GM23248 (cell line): Measurements from ENCODE around the gene BEST3. TPM values are rescaled to one million over a fixed set of nuclear protein-coding genes. Genes with fewer than 3 reads are reported as not detected.

Experiments used
- DNase-seq: peaks from one replicate; pipeline ENCODE4 v3.0.0-alpha.2; 2015
- H2AFZ ChIP-seq: fragments of 200-600 bp; sonication (generic); 2 replicates; pipeline ENCODE4 v1.6.1; 2016; ENCODE audit warnings: antibody characterized with exemption
- H3F3A ChIP-seq: fragments of 200-600 bp; sonication (generic); 2 replicates; pipeline ENCODE4 v1.6.1; 2016; ENCODE audit warnings: mild to moderate bottlenecking, antibody characterized with exemption, mixed run types; ENCODE audit not compliant: insufficient read depth
- H3K27ac ChIP-seq: fragments of 200-600 bp; sonication (generic); 2 replicates; pipeline ENCODE4 v1.5.1; 2016; ENCODE audit warnings: mild to moderate bottlenecking
- H3K27me3 ChIP-seq: fragments of 200-600 bp; sonication (generic); replicated peaks from 2 replicates; pipeline ENCODE4 v1.6.1; 2016; ENCODE audit warnings: mild to moderate bottlenecking; ENCODE audit not compliant: insufficient read depth
- H3K36me3 ChIP-seq: fragments of 200-600 bp; sonication (generic); 2 replicates; pipeline ENCODE4 v1.6.1; 2016; ENCODE audit warnings: low read depth, mild to moderate bottlenecking
- H3K4me1 ChIP-seq: fragments of 200-600 bp; sonication (generic); 2 replicates; pipeline ENCODE4 v1.6.1; 2016; ENCODE audit warnings: mild to moderate bottlenecking; ENCODE audit not compliant: insufficient read depth
- H3K4me2 ChIP-seq: fragments of 200-600 bp; sonication (generic); one replicate; pipeline ENCODE4 v1.6.1; 2016; ENCODE audit warnings: mild to moderate bottlenecking; ENCODE audit not compliant: unreplicated experiment
- H3K4me3 ChIP-seq: fragments of 200-600 bp; sonication (generic); 2 replicates; pipeline ENCODE4 v1.5.1; 2016; ENCODE audit warnings: mild to moderate bottlenecking
- H3K79me2 ChIP-seq: fragments of 200-600 bp; sonication (generic); 2 replicates; pipeline ENCODE4 v1.6.1; 2016; ENCODE audit warnings: mild to moderate bottlenecking; ENCODE audit not compliant: insufficient read depth
- H3K9ac ChIP-seq: fragments of 200-600 bp; sonication (generic); 2 replicates; pipeline ENCODE4 v1.6.1; 2016; ENCODE audit warnings: mild to moderate bottlenecking
- H3K9me2 ChIP-seq: fragments of 200-600 bp; sonication (generic); 2 replicates; pipeline ENCODE4 v1.6.1; 2016; ENCODE audit warnings: mixed run types, mild to moderate bottlenecking, moderate library complexity; ENCODE audit not compliant: insufficient read depth
- H3K9me3 ChIP-seq: fragments of 200-600 bp; sonication (generic); one replicate; pipeline ENCODE4 v1.6.1; 2017; ENCODE audit warnings: low read depth
- H4K20me1 ChIP-seq: fragments of 200-600 bp; sonication (generic); 2 replicates; pipeline ENCODE4 v1.6.0; 2016; ENCODE audit not compliant: insufficient read depth
- EZH2 ChIP-seq: fragments of 200-600 bp; sonication (generic); IDR thresholded peaks from 2 replicates; pipeline ENCODE4 v1.6.1; 2018; ENCODE audit warnings: antibody characterized with exemption, mild to moderate bottlenecking; ENCODE audit not compliant: insufficient read depth, poor library complexity, severe bottlenecking
- EZH2phosphoT487 ChIP-seq: fragments of 200-600 bp; sonication (generic); IDR thresholded peaks from 2 replicates; pipeline ENCODE4 v1.6.1; 2018; ENCODE audit warnings: antibody characterized with exemption, moderate library complexity, mild to moderate bottlenecking, low read depth; ENCODE audit not compliant: insufficient read depth
- WGBS, 2 experiments: methylation state at CpG; one replicate each; pipeline ENCODE4 v1.1.6; 2015 to 2017; ENCODE audit warnings: low lambda C conversion rate in 2 of 2, low coverage in 1 of 2; ENCODE audit errors: missing lambda C conversion rate in 2 of 2; 5-methylcytosine and 5-hydroxymethylcytosine counted together
- in situ Hi-C: fragments of 300-500 bp; cut with MboI; formaldehyde crosslinking; loops from 2 replicates; pipeline ENCODE4 v1.15.0; 2020
- polyA plus RNA-seq: library from polyadenylated mRNA; unstranded; fragments of >200 nt; fragmentation: Nextera tagmentation; extraction: Ambion mirVana; gene quantifications from 2 replicates; pipeline ENCODE4 v1.2.1, GENCODE V29; 2016
- total RNA-seq: library from RNA; depleted of rRNA; stranded (reverse); fragments of >200 nt; shearing (Covaris generic); gene quantifications from 2 replicates; pipeline ENCODE4 v1.2.3, GENCODE V29; 2014

BEST3 gene
- total and polyA plus RNA-seq, 2 experiments from 2014 or later = not detected

- Histone ChIP-seq H3K4me1 (peaks cover 14% of the 10 kb centered on the region), H3K4me2 (no peak overlapping the region), H3K27ac (no peak overlapping the region), H2AFZ (no peak overlapping the region), H4K20me1 (no peaks in the 10 kb centered on the region), H3K9ac (no peak overlapping the region), H3K4me3 (no peak overlapping the region), H3K79me2 (no peaks in the 10 kb centered on the region), H3K9me2 (no peaks in the 10 kb centered on the region), H3K27me3 (no peaks in the 10 kb centered on the region), H3K36me3 (no peaks in the 10 kb centered on the region), H3F3A (peaks cover 9% of the 10 kb centered on the region; the same call in 1 of the 2 replicates), H3K9me3 (no peaks in the 10 kb centered on the region)
- no peak for DNase-seq
- in situ Hi-C loops = no loop called here
- 84 to 86% methylated on average over 4 of the region's 4 CpGs for WGBS, 2 experiments
- TF ChIP-seq EZH2phosphoT487 (no peak), EZH2 (no peak)
Measured at GRCh38 chr12:69647178-69647577, 51.9 kb downstream of the BEST3 start.

DNA sequence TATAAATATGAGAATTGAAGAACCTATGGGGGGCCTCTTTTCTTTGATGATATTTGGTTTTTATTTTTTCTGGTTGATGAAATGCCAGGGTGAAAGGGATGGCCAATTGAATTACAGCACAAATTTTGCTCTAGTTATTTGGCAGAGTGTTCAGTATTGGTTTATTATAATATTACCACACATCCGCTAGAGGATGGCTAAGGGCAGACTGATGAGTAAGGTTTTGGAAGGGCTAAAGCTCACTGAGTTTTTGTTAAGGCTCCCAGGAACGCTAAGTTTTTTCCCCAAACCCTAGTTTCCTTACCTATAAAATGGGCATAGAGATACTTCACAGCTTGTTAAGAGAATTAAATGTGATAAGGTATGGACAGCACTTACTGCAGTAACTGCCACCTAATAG is 54.1 kb downstream of the BEST3 start:
- Histone ChIP-seq H2AFZ (no peak overlapping the region), H4K20me1 (no peaks in the 10 kb centered on the region), H3K9me3 (no peaks in the 10 kb centered on the region), H3K9ac (no peak overlapping the region), H3F3A (peaks cover 9% of the 10 kb centered on the region; the same call in 1 of the 2 replicates), H3K36me3 (no peaks in the 10 kb centered on the region), H3K4me2 (no peak overlapping the region), H3K4me3 (no peak overlapping the region), H3K27ac (no peak overlapping the region), H3K4me1 (peaks cover 14% of the 10 kb centered on the region), H3K79me2 (no peaks in the 10 kb centered on the region), H3K27me3 (no peaks in the 10 kb centered on the region), H3K9me2 (no peaks in the 10 kb centered on the region)
- DNase-seq = peak; percentile 70
- TF ChIP-seq EZH2phosphoT487 = no peak
- TF ChIP-seq EZH2 = no peak
- in situ Hi-C loops = no loop called here
- WGBS, 2 experiments = 49 to 54% methylated on average over 2 of the region's 2 CpGs

- no peaks in the 10 kb centered on the region for H3K27me3 ChIP-seq
- H3K9me2 ChIP-seq = no peaks in the 10 kb centered on the region
- peaks cover 14% of the 10 kb centered on the region for H3K4me1 ChIP-seq
- no peak overlapping the region for H3K27ac ChIP-seq
- no peak overlapping the region for H2AFZ ChIP-seq
- H3K36me3 ChIP-seq = no peaks in the 10 kb centered on the region
- no peak for TF ChIP-seq EZH2
- no peak for TF ChIP-seq EZH2phosphoT487
- DNase-seq = no peak
- no peak overlapping the region for H3K4me2 ChIP-seq
- in situ Hi-C loops = no loop called here
- no peak overlapping the region for H3K4me3 ChIP-seq
- no peak overlapping the region for H3K9ac ChIP-seq
- peaks cover 9% of the 10 kb centered on the region; the same call in 1 of the 2 replicates for H3F3A ChIP-seq
- no peaks in the 10 kb centered on the region for H3K79me2 ChIP-seq
- no peaks in the 10 kb centered on the region for H4K20me1 ChIP-seq
- no peaks in the 10 kb centered on the region for H3K9me3 ChIP-seq
Measured at GRCh38 chr12:69644511-69644910, 54.6 kb downstream of the BEST3 start.

DNA sequence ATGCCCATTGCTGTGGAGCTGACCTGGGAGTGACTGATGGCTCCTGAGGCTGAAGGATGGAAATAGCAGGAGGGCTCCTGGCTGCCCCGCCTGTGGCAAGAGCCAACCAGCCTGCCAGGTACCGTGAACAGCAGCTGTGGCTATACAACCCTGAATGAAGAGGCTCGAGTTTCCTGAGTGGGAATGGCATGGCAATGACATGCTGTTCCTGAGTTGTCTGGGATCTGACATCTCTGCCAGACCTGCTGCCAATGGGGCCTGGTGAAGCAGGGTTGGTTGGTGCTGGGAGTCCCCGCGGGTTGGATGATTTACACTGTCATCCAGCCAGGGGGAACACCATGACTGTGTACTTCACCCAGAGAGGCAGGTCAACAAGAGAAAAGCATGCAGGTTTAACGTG is 56.6 kb downstream of the BEST3 start:
- H3K9ac ChIP-seq = no peak overlapping the region
- in situ Hi-C loops = no loop called here
- TF ChIP-seq EZH2phosphoT487 (no peak), EZH2 (no peak)
- no peak for DNase-seq
- no peak overlapping the region for H3K4me3 ChIP-seq
- H3K4me1 ChIP-seq = no peaks in the 10 kb centered on the region
- no peak overlapping the region for H2AFZ ChIP-seq
- no peaks in the 10 kb centered on the region for H3K27me3 ChIP-seq
- H3K27ac ChIP-seq = no peak overlapping the region
- no peak overlapping the region for H3K4me2 ChIP-seq
- H3K9me3 ChIP-seq = no peaks in the 10 kb centered on the region
- no peaks in the 10 kb centered on the region for H4K20me1 ChIP-seq
- WGBS, 2 experiments = 71 to 76% methylated on average over 5 to 6 of the region's 6 CpGs
- peaks cover 4% of the 10 kb centered on the region; the same call in 1 of the 2 replicates for H3F3A ChIP-seq
- no peaks in the 10 kb centered on the region for H3K36me3 ChIP-seq
- H3K79me2 ChIP-seq = no peaks in the 10 kb centered on the region
- H3K9me2 ChIP-seq = no peaks in the 10 kb centered on the region

GRCh38 chr12:69641546-69641945 is 57.6 kb downstream of the BEST3 start:
- Histone ChIP-seq H3K27me3 (no peaks in the 10 kb centered on the region), H3F3A (peaks cover 4% of the 10 kb centered on the region; the same call in 1 of the 2 replicates), H4K20me1 (no peaks in the 10 kb centered on the region), H3K27ac (no peak overlapping the region), H3K9me3 (no peaks in the 10 kb centered on the region), H3K4me3 (no peak overlapping the region), H3K4me1 (no peaks in the 10 kb centered on the region), H3K9me2 (no peaks in the 10 kb centered on the region), H3K4me2 (no peak overlapping the region), H3K79me2 (no peaks in the 10 kb centered on the region), H2AFZ (no peak overlapping the region), H3K36me3 (no peaks in the 10 kb centered on the region), H3K9ac (no peak overlapping the region)
- DNase-seq = no peak
- in situ Hi-C loops = no loop called here
- TF ChIP-seq EZH2 = no peak
- TF ChIP-seq EZH2phosphoT487 = no peak
- 89% methylated on average over 7 of the region's 7 CpGs for WGBS, 2 experiments
